Astrocyte (in vitro differentiated cells and primary cell): ENCODE measurements around the gene AKAP14. TPM values are rescaled to one million over a fixed set of nuclear protein-coding genes. Genes with fewer than 3 reads are reported as not detected.

Experiments used
- DNase-seq: peaks from one replicate; pipeline ENCODE4 v3.0.0-alpha.2; 2010; ENCODE audit warnings: low read depth
- FAIRE-seq: peaks from 2 replicates; lab custom pipeline; 2011; peaks lifted over from hg19 to GRCh38; lab: Jason Lieb, UNC
- H2AFZ ChIP-seq: 2 replicates; pipeline ENCODE4 v1.6.0; 2012; ENCODE audit warnings: low read depth, low read length, inconsistent platforms
- H3K27ac ChIP-seq: 2 replicates; pipeline ENCODE4 v1.5.1; 2011; ENCODE audit warnings: low read depth, low read length, inconsistent platforms
- H3K27me3 ChIP-seq: 2 replicates; pipeline ENCODE4 v1.6.0; 2011; ENCODE audit warnings: low read length, inconsistent platforms; ENCODE audit not compliant: insufficient read depth
- H3K36me3 ChIP-seq: 2 replicates; pipeline ENCODE4 v1.5.1; 2011; ENCODE audit warnings: low read length, inconsistent platforms; ENCODE audit not compliant: insufficient read depth
- H3K4me1 ChIP-seq: 2 replicates; pipeline ENCODE4 v1.5.1; 2011; ENCODE audit warnings: low read length, inconsistent platforms; ENCODE audit not compliant: insufficient read depth
- H3K4me2 ChIP-seq: 2 replicates; pipeline ENCODE4 v1.6.0; 2012; ENCODE audit warnings: low read length, inconsistent platforms
- H3K4me3 ChIP-seq: 2 replicates; pipeline ENCODE4 v1.5.1; 2011; ENCODE audit warnings: low read depth, mild to moderate bottlenecking, low read length, inconsistent platforms; ENCODE audit not compliant: insufficient read depth
- H3K79me2 ChIP-seq: 2 replicates; pipeline ENCODE4 v1.6.0; 2012; ENCODE audit warnings: mild to moderate bottlenecking, low read length, inconsistent platforms; ENCODE audit not compliant: insufficient read depth
- H3K9ac ChIP-seq: 2 replicates; pipeline ENCODE4 v1.6.0; 2012; ENCODE audit warnings: mild to moderate bottlenecking, low read length, inconsistent platforms
- H3K9me3 ChIP-seq: 2 replicates; pipeline ENCODE4 v1.5.1; 2012; ENCODE audit warnings: low read depth, mild to moderate bottlenecking, low read length, inconsistent platforms; ENCODE audit not compliant: insufficient read depth
- H4K20me1 ChIP-seq: 2 replicates; pipeline ENCODE4 v1.6.0; 2012; ENCODE audit warnings: low read length, inconsistent platforms; ENCODE audit not compliant: insufficient read depth
- H3K27ac Mint-ChIP-seq: one replicate; pipeline ENCODE4 v1.8.0; 2021; ENCODE audit warnings: mild to moderate bottlenecking, mixed read lengths; ENCODE audit not compliant: unreplicated experiment
- H3K27me3 Mint-ChIP-seq: one replicate; pipeline ENCODE4 v1.8.0; 2021; ENCODE audit warnings: low read depth, mixed read lengths; ENCODE audit not compliant: unreplicated experiment
- H3K36me3 Mint-ChIP-seq: one replicate; pipeline ENCODE4 v1.8.0; 2021; ENCODE audit warnings: low read depth, mixed read lengths; ENCODE audit not compliant: unreplicated experiment
- H3K4me1 Mint-ChIP-seq: one replicate; pipeline ENCODE4 v1.8.0; 2021; ENCODE audit warnings: low read depth, mixed read lengths; ENCODE audit not compliant: unreplicated experiment
- H3K4me3 Mint-ChIP-seq: one replicate; pipeline ENCODE4 v1.8.0; 2021; ENCODE audit warnings: mild to moderate bottlenecking, moderate library complexity, mixed read lengths; ENCODE audit not compliant: unreplicated experiment
- H3K9me3 Mint-ChIP-seq: one replicate; pipeline ENCODE4 v1.8.0; 2021; ENCODE audit warnings: mild to moderate bottlenecking, mixed read lengths; ENCODE audit not compliant: unreplicated experiment
- CTCF ChIP-seq: IDR thresholded peaks from 2 replicates; pipeline ENCODE4 v1.5.1; 2011; ENCODE audit warnings: low read depth, mild to moderate bottlenecking, inconsistent platforms, low read length, moderate library complexity; ENCODE audit not compliant: insufficient read depth
- EZH2 ChIP-seq: IDR thresholded peaks from 2 replicates; pipeline ENCODE4 v1.6.1; 2012; ENCODE audit warnings: mild to moderate bottlenecking, low read length, inconsistent platforms; ENCODE audit not compliant: insufficient read depth
- total RNA-seq: library from RNA; stranded (reverse); gene quantifications from 2 replicates; pipeline ENCODE4 v1.2.1, GENCODE V29; 2021

Gene AKAP14
- total RNA-seq, 1 donor from 2014 or later, result not detected

- peak overlapping the region; percentile 97 for H3K4me2 ChIP-seq
- no peak for FAIRE-seq
- peak overlapping the region; percentile 85 for H3K27ac ChIP-seq
- Mint-ChIP-seq H3K4me3 (peak overlapping the region; percentile 100), H3K36me3 (no peaks in the 10 kb centered on the region), H3K27ac (peak overlapping the region; percentile 98), H3K9me3 (no peaks in the 10 kb centered on the region), H3K27me3 (no peaks in the 10 kb centered on the region), H3K4me1 (peaks cover 2% of the 10 kb centered on the region)
- no peaks in the 10 kb centered on the region for H3K9me3 ChIP-seq
- peak; percentile 3 for DNase-seq
- H3K36me3 ChIP-seq, result no peaks in the 10 kb centered on the region
- peak overlapping the region; percentile 82 for H2AFZ ChIP-seq
- H3K27me3 ChIP-seq, result no peaks in the 10 kb centered on the region
- no peak for TF ChIP-seq EZH2
- TF ChIP-seq CTCF, result no peak
- peaks cover 12% of the 10 kb centered on the region for H3K79me2 ChIP-seq
- peak overlapping the region; percentile 96 for H3K9ac ChIP-seq
- H4K20me1 ChIP-seq, result no peaks in the 10 kb centered on the region
- H3K4me3 ChIP-seq, result peak overlapping the region; percentile 80
- H3K4me1 ChIP-seq, result peaks cover 8% of the 10 kb centered on the region
Measured at GRCh38 chrX:119942831-119943184, 47.1 kb downstream of the AKAP14 start.

- H3K4me3 ChIP-seq, result peak within 1 kb of the TSS; percentile 80
- H2AFZ ChIP-seq, result peak within 1 kb of the TSS; percentile 82
- no peaks in the 10 kb centered on the region for H3K9me3 ChIP-seq
- Mint-ChIP-seq H3K27ac (peak within 1 kb of the TSS; percentile 98), H3K9me3 (no peaks in the 10 kb centered on the region), H3K36me3 (no peaks in the 10 kb centered on the region), H3K4me3 (peak within 1 kb of the TSS; percentile 100), H3K4me1 (peaks cover 2% of the 10 kb centered on the region), H3K27me3 (no peaks in the 10 kb centered on the region)
- H3K4me1 ChIP-seq, result peaks cover 8% of the 10 kb centered on the region
- peak; percentile 91 for DNase-seq
- H4K20me1 ChIP-seq, result no peaks in the 10 kb centered on the region
- H3K27ac ChIP-seq, result peak within 1 kb of the TSS; percentile 85
- no peaks in the 10 kb centered on the region for H3K27me3 ChIP-seq
- H3K36me3 ChIP-seq, result no peaks in the 10 kb centered on the region
- H3K4me2 ChIP-seq, result peak within 1 kb of the TSS; percentile 97
- H3K9ac ChIP-seq, result peak within 1 kb of the TSS; percentile 96
- H3K79me2 ChIP-seq, result peaks cover 12% of the 10 kb centered on the region
- FAIRE-seq, result peak; percentile 99
- no peak for TF ChIP-seq EZH2
- TF ChIP-seq CTCF, result no peak
Measured at GRCh38 chrX:119943185-119943988, 47.7 kb downstream of the AKAP14 start, which contains the start of gene NKAP. Gene NKAP, minus strand, starts transcription at chrX:119943751. Its CDS starts 146 bp downstream, at chrX:119943605.

GRCh38 chrX:119945481-119945880 lies 49.8 kb downstream of the AKAP14 start:
- Mint-ChIP-seq H3K27ac (no peak overlapping the region), H3K9me3 (no peaks in the 10 kb centered on the region), H3K4me3 (no peak overlapping the region), H3K27me3 (no peaks in the 10 kb centered on the region), H3K4me1 (peaks cover 2% of the 10 kb centered on the region), H3K36me3 (no peaks in the 10 kb centered on the region)
- DNase-seq, result no peak
- H3K4me1 ChIP-seq, result peaks cover 8% of the 10 kb centered on the region
- H3K79me2 ChIP-seq, result peaks cover 12% of the 10 kb centered on the region
- TF ChIP-seq CTCF (no peak), EZH2 (no peak)
- H3K4me2 ChIP-seq, result no peak overlapping the region
- no peaks in the 10 kb centered on the region for H4K20me1 ChIP-seq
- H3K36me3 ChIP-seq, result no peaks in the 10 kb centered on the region
- H3K27ac ChIP-seq, result no peak overlapping the region
- no peak overlapping the region for H3K9ac ChIP-seq
- H2AFZ ChIP-seq, result no peak overlapping the region
- no peaks in the 10 kb centered on the region for H3K9me3 ChIP-seq
- H3K27me3 ChIP-seq, result no peaks in the 10 kb centered on the region
- no peak overlapping the region for H3K4me3 ChIP-seq
- no peak for FAIRE-seq
